Prostate gland (tissue), 2 donors: Measurements from ENCODE around the gene PLCG1. TPM values are rescaled to one million over a fixed set of nuclear protein-coding genes. Genes with fewer than 3 reads are reported as not detected.

Source experiments
- DNase-seq: peaks from one replicate; pipeline ENCODE4 v3.0.0-alpha.2; 2019; ENCODE audit warnings: low spot score
- H3K27ac ChIP-seq, 2 donors: fragments of 200-600 bp; sonication (generic); 2 replicates each; pipeline ENCODE4 v1.5.1; 2017 to 2019
- H3K27me3 ChIP-seq: fragments of 200-600 bp; sonication (generic); replicated peaks from 2 replicates; pipeline ENCODE4 v1.5.1; 2019; ENCODE audit not compliant: insufficient read depth
- H3K36me3 ChIP-seq, 2 donors: fragments of 200-600 bp; sonication (generic); 1 replicate in 1 of 2; 2 replicates in 1 of 2; pipeline versions ENCODE4 v1.5.1 to v1.8.1; 2017 to 2019
- H3K4me1 ChIP-seq: fragments of 200-600 bp; sonication (generic); replicated peaks from 2 replicates; pipeline ENCODE4 v1.5.1; 2019
- H3K4me3 ChIP-seq, 2 donors: fragments of 200-600 bp; sonication (generic); 2 replicates each; pipeline ENCODE4 v1.5.1; 2017 to 2019
- H3K9me3 ChIP-seq: fragments of 200-600 bp; sonication (generic); 2 replicates; pipeline ENCODE4 v1.5.1; 2017
- POLR2A ChIP-seq: fragments of 450-650 bp; IDR thresholded peaks from one replicate; pipeline ENCODE4 v1.6.1; 2016; ENCODE audit warnings: antibody characterized with exemption, mild to moderate bottlenecking
- POLR2AphosphoS5 ChIP-seq: sonication (generic); formaldehyde crosslinking; IDR thresholded peaks from one replicate; pipeline ENCODE4 v1.6.1; 2017; ENCODE audit warnings: antibody characterized with exemption
- WGBS: methylation state at CpG from one replicate; pipeline ENCODE4 v1.1.5; 2018; 5-methylcytosine and 5-hydroxymethylcytosine counted together
- intact Hi-C: fragments of 100-400 bp; cut with DNase I; formaldehyde crosslinking; loops from one replicate; pipeline ENCODE4 v1.14.2; 2022
- total RNA-seq, 2 donors: library from RNA; depleted of rRNA; stranded (reverse); fragments of >200 nt; gene quantifications; one replicate each; pipeline ENCODE4 v1.1.0, GENCODE V29; 2016
- TF ChIP-seq, protein P1 (sequence below), 4 experiments: fragments of 200-600 bp in 2 of 4; fragments of 450-650 bp in 2 of 4; sonication (generic) in 2 of 4; IDR thresholded peaks; 1 replicate in 3 of 4; 2 replicates in 1 of 4; pipeline ENCODE4 v1.5.1; 2016 to 2019; ENCODE audit warnings: antibody characterized with exemption in 4 of 4, mild to moderate bottlenecking in 2 of 4, moderate library complexity in 2 of 4

PLCG1 gene
- total RNA-seq, 2 donors from 2014 or later = 67.9 to 129 TPM

DNA sequence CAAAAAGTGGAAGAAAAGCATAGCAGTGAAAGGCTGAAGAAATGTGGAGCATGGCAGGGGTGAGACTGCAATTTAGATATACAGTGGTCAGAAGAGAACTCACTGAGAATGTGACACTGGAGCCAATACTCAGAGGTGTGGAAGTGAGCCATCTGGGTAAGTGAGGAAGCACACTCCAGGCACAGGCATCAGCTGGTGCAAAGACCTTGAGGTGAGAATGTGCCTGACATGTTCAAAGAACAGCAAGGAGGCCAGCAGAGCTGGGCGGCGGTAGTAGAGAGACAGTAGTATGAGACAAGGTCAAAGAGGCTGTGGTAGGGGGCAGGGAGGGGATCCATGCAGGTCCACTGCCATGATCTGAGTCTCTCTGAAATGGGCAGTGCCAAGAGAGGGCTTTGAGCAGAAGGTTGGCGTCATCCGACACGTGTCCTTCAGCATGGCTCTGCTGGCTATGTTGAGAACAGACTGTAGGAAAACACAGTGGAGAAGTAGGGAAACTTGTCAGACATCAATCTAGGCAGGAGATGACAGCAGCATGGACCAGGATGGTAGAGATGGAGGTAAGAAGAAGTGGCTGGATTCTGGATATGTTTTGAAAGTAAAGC is 84.4 kb downstream of the PLCG1 start:
- 94% methylated on average over 5 of the region's 5 CpGs for WGBS
- no peak for DNase-seq
- H3K9me3 ChIP-seq = no peaks in the 10 kb centered on the region
- intact Hi-C loops = no loop called here
- H3K27ac ChIP-seq = peak overlapping the region in 1 of 2 donors; percentile 32
- TF ChIP-seq POLR2AphosphoS5 = no peak
- H3K4me3 ChIP-seq = no peak overlapping the region
- no peaks in the 10 kb centered on the region for H3K4me1 ChIP-seq
- no peaks in the 10 kb centered on the region for H3K36me3 ChIP-seq
- no peaks in the 10 kb centered on the region for H3K27me3 ChIP-seq

- WGBS = 86% methylated on average over 1 of the region's 1 CpG
- DNase-seq = no peak
Observed at GRCh38 chr20:41222296-41222695, 85.0 kb downstream of the PLCG1 start.

DNA sequence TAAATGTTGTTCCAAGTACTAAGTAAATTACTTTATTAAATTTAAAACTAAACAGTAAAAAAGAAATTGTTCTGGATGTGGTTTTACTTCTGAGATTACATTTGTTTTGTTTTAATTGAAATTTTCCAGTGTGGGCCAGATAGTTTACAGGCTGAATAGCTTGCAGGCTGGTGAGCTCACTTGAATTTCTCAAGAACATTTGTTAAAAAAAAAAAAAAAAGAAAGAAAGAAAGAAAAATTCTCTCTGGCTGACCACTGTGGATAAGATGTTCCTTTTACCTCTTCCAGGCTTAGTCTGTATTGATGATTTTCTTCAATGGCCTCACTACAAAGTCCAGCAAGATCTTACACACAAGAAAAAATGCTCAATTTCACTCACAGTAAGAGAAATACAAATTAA is 85.4 kb downstream of the PLCG1 start:
- Histone ChIP-seq H3K4me3 (no peak overlapping the region), H3K4me1 (no peaks in the 10 kb centered on the region), H3K27me3 (no peaks in the 10 kb centered on the region), H3K27ac (no peak overlapping the region), H3K36me3 (no peaks in the 10 kb centered on the region), H3K9me3 (no peaks in the 10 kb centered on the region)
- no peak for DNase-seq
- no peak for TF ChIP-seq POLR2A
- TF ChIP-seq POLR2AphosphoS5 = no peak
- TF ChIP-seq, protein P1, sequence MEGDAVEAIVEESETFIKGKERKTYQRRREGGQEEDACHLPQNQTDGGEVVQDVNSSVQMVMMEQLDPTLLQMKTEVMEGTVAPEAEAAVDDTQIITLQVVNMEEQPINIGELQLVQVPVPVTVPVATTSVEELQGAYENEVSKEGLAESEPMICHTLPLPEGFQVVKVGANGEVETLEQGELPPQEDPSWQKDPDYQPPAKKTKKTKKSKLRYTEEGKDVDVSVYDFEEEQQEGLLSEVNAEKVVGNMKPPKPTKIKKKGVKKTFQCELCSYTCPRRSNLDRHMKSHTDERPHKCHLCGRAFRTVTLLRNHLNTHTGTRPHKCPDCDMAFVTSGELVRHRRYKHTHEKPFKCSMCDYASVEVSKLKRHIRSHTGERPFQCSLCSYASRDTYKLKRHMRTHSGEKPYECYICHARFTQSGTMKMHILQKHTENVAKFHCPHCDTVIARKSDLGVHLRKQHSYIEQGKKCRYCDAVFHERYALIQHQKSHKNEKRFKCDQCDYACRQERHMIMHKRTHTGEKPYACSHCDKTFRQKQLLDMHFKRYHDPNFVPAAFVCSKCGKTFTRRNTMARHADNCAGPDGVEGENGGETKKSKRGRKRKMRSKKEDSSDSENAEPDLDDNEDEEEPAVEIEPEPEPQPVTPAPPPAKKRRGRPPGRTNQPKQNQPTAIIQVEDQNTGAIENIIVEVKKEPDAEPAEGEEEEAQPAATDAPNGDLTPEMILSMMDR (IDR thresholded peaks at IDR 0.05) = no peak
- intact Hi-C loops = no loop called here

More at GRCh38 chr20:41222296-41222695, 85.0 kb downstream of the PLCG1 start:
- no peak overlapping the region for H3K4me3 ChIP-seq
- no peaks in the 10 kb centered on the region for H3K36me3 ChIP-seq
- H3K9me3 ChIP-seq = no peaks in the 10 kb centered on the region
- peak overlapping the region in 1 of 2 donors; percentile 32 for H3K27ac ChIP-seq
- no peaks in the 10 kb centered on the region for H3K27me3 ChIP-seq
- no peaks in the 10 kb centered on the region for H3K4me1 ChIP-seq
- TF ChIP-seq POLR2A = no peak
- TF ChIP-seq, protein P1 (IDR thresholded peaks at IDR 0.05) = no peak
- TF ChIP-seq POLR2AphosphoS5 = no peak
- intact Hi-C loops = no loop called here

DNA sequence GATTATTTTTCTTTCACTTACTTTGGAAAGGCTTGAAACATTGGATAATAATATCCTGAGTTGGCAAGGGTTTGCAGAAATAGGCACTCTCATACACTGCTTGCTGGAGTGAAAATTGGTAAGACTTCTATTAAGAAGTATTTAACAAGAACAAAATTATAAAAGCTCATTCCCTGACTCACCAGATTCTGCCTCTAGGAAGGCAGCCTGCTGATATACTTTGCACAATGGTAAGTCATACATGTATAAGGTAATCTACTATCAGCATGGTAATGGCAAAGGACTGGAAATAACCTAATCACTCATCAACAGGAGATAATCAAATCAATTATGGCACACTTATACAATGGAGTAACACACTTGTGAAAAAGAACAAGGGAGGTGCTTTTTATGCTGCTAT is 85.8 kb downstream of the PLCG1 start:
- Histone ChIP-seq H3K27me3 (no peaks in the 10 kb centered on the region), H3K27ac (no peak overlapping the region)

GRCh38 chr20:41224281-41224680 is 86.9 kb downstream of the PLCG1 start:
- TF ChIP-seq POLR2A (no peak), POLR2AphosphoS5 (no peak)
- TF ChIP-seq, protein P1 (IDR thresholded peaks at IDR 0.05) = no peak
- intact Hi-C loops = no loop called here
- Histone ChIP-seq H3K4me1 (no peaks in the 10 kb centered on the region), H3K27ac (no peak overlapping the region), H3K9me3 (no peaks in the 10 kb centered on the region), H3K27me3 (no peaks in the 10 kb centered on the region), H3K36me3 (no peaks in the 10 kb centered on the region), H3K4me3 (no peak overlapping the region)
- WGBS = 91% methylated on average over 1 of the region's 1 CpG
- DNase-seq = no peak

More for the DNA sequence above, 85.8 kb downstream of the PLCG1 start:
- DNase-seq = no peak
- TF ChIP-seq, protein P1 (IDR thresholded peaks at IDR 0.05) = no peak
- TF ChIP-seq POLR2AphosphoS5 = no peak
- TF ChIP-seq POLR2A = no peak
- intact Hi-C loops = no loop called here
- Histone ChIP-seq H3K4me1 (no peaks in the 10 kb centered on the region), H3K9me3 (no peaks in the 10 kb centered on the region), H3K4me3 (no peak overlapping the region), H3K36me3 (no peaks in the 10 kb centered on the region)
